Naive thymus-derived CD8-positive, alpha-beta T cell (primary cell): ENCODE results near the gene GPRIN3. TPM values are rescaled to one million over a fixed set of nuclear protein-coding genes. Genes with fewer than 3 reads are reported as not detected.

Experiments
- ATAC-seq, 2 donors: fragments of 150-1000 bp; cut with Tn5 transposase in 1 of 2; sonication (Bioruptor Pico), chemical (Tn5 transposase) in 1 of 2; 1 replicate in 1 of 2; 2 replicates in 1 of 2; pipeline ENCODE4 v1.10.0; 2021; ENCODE audit warnings: mild to moderate bottlenecking in 2 of 2, moderate library complexity in 2 of 2
- POLR2A ChIA-PET: fragments of 350-600 bp; sonication (Branson Sonifier 250); formaldehyde crosslinking; loops from one replicate; lab custom pipeline; 2021; ENCODE audit warnings: antibody characterized with exemption; lab: Charles Lee
- DNase-seq, 10 donors: peaks; one replicate each; pipeline versions ENCODE4 v3.0.0 to v3.0.0-alpha.2; 2020 to 2022
- H3K27ac Mint-ChIP-seq, 10 donors: one replicate each; pipeline ENCODE4 v1.8.0; 2020 to 2022; ENCODE audit warnings: mild to moderate bottlenecking in 10 of 10, mixed read lengths in 10 of 10, moderate library complexity in 4 of 10, inconsistent platforms in 1 of 10
- H3K27me3 Mint-ChIP-seq, 5 donors: one replicate each; pipeline ENCODE4 v1.8.0; 2021 to 2022; ENCODE audit warnings: mixed read lengths in 5 of 5
- H3K36me3 Mint-ChIP-seq, 3 donors: one replicate each; pipeline ENCODE4 v1.8.0; 2020 to 2022; ENCODE audit warnings: mixed read lengths in 3 of 3, mild to moderate bottlenecking in 2 of 3, inconsistent platforms in 1 of 3
- H3K4me1 Mint-ChIP-seq, 4 donors: one replicate each; pipeline ENCODE4 v1.8.0; 2021 to 2022; ENCODE audit warnings: mixed read lengths in 4 of 4
- H3K4me3 Mint-ChIP-seq, 10 donors: one replicate each; pipeline ENCODE4 v1.8.0; 2020 to 2022; ENCODE audit warnings: mild to moderate bottlenecking in 10 of 10, mixed read lengths in 10 of 10, moderate library complexity in 6 of 10, inconsistent platforms in 1 of 10
- H3K9me3 Mint-ChIP-seq, 9 donors: one replicate each; pipeline ENCODE4 v1.8.0; 2020 to 2022; ENCODE audit warnings: mixed read lengths in 9 of 9, mild to moderate bottlenecking in 3 of 9, inconsistent platforms in 1 of 9, moderate library complexity in 1 of 9
- polyA plus RNA-seq, 3 donors: library from polyadenylated mRNA; unstranded; fragments of 300-500 nt; fragmentation: Illumina TruSeq; gene quantifications; one replicate each; pipeline ENCODE4 v1.2.3, GENCODE V29; 2021
- total RNA-seq, 8 experiments: library from RNA in 2 of 8; stranded (reverse) in 2 of 8; gene quantifications; one replicate each; pipeline ENCODE4 v1.2.3 and lab custom pipeline; 2021 to 2026

The GPRIN3 gene
- total and polyA plus RNA-seq, 5 experiments from 2014 or later, result 3.3 to 6.5 (median 3.7) TPM

DNA sequence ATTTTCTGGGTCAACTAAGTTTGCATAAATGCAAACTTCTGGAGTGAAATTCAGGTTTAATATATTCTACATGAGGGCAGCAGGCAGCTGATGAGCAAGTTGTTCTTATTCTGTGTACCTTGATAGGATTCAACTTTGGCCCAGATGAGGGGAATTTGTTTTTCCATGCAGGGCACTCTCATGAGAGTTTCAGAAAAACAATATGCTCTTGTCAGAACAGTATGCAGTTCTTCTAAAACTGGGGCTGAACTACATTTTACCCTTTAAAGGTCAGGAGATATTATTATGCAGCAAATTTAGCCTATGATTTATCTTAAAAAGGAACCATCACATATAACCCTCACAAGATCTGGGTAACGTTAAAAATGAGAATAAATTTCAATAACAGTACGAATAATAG, 19.2 kb downstream of the GPRIN3 start:
- no peak for ATAC-seq
- POLR2A ChIA-PET, result interaction anchor here (0.8 kb wide), 1 partner anchor 1005 kb away, joined by 3 read pairs; no protein-coding TSS in a partner anchor
- Mint-ChIP-seq H3K27ac (peak overlapping the region in 8 of 10 donors; percentile 72 to 86 (median 78)), H3K4me1 (peaks cover 46 to 91% (median 83%) of the 10 kb centered on the region in 4 donors), H3K4me3 (peak overlapping the region in 5 of 10 donors; percentile 2 to 56 (median 44)), H3K9me3 (peaks cover 0 to 4% (median 0%) of the 10 kb centered on the region in 9 donors), H3K36me3 (peaks cover 0 to 5% (median 0%) of the 10 kb centered on the region in 3 donors), H3K27me3 (no peaks in the 10 kb centered on the region)
- no peak for DNase-seq

DNA sequence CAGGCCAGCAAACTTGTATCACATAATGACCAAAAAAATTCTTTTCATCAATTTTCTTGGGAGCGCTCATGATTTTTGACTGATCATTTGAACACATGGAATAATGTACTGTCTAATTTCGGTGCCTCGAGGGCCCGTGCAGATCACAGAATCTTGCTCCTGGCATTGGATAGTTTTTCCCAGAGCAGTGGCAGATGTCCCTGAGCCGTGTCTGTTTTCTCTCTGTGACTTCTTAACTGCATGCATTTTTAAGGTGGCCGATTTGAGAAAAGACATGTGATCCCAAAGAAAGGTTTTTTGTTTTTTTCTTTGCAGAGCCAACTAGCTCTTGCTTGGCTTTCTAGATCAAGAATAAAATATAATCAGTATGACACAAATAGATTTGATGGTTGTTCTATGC, 19.7 kb downstream of the GPRIN3 start:
- ATAC-seq (no peak), DNase-seq (no peak)
- Mint-ChIP-seq H3K9me3 (peaks cover 0 to 4% (median 0%) of the 10 kb centered on the region in 9 donors), H3K27me3 (no peaks in the 10 kb centered on the region), H3K27ac (peak overlapping the region in 7 of 10 donors; percentile 16 to 80 (median 61)), H3K4me1 (peaks cover 46 to 91% (median 84%) of the 10 kb centered on the region in 4 donors), H3K36me3 (peaks cover 0 to 5% (median 0%) of the 10 kb centered on the region in 3 donors), H3K4me3 (peak overlapping the region in 1 of 10 donors; percentile 43)
- POLR2A ChIA-PET, result interaction anchor here (0.8 kb wide), 1 partner anchor 1004 kb away, joined by 3 read pairs; no protein-coding TSS in a partner anchor

DNA sequence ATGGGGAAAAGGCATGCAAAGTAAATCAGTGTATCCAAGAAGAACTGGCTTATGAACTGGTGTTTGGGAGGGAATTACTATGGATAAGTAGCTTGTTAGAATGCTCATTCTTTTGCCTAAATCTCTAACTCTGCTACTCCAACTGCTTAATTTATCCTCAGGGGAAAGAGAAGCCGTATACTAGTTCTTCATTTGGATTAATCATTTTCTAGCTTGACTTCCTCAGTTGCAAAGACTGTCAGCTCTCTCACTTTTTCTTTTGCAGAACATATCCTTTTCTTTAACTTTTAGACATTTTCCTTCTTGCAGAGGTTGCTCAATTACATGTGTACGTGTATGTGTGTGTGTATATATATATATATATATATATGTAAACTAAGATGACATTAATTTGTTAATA, 21.9 kb downstream of the GPRIN3 start:
- POLR2A ChIA-PET, result interaction anchor here (0.8 to 1.1 kb wide), 3 partner anchors 9 to 22 kb away, joined by 3 to 4 read pairs (median 3); partner anchors contain the start of gene GPRIN3
- no peak for ATAC-seq

DNA sequence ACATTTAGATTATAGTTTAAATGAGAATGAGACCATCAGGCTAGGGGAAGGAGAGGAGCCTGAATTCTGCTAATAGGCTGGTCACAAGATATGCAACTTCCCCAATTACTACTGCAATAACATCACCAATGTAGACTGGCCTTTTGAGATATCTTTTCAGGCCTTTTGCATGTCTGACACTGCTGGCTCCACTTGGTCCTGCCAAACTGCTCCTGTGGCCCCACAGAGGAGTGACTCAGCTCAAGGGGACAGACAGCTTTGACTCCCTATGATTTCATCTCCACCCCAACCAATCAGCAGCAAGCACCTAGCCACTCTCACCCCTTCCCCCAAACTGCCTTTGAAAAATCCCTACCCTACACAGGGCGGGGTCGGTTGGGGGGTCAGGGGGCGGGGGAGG, 22.8 kb downstream of the GPRIN3 start:
- Mint-ChIP-seq H3K36me3 (no peaks in the 10 kb centered on the region), H3K9me3 (no peaks in the 10 kb centered on the region), H3K27ac (peak overlapping the region in 9 of 10 donors; percentile 69 to 98 (median 90)), H3K4me1 (peaks cover 38 to 79% (median 67%) of the 10 kb centered on the region in 4 donors), H3K4me3 (peak overlapping the region in 4 of 10 donors; percentile 27 to 58 (median 50)), H3K27me3 (no peaks in the 10 kb centered on the region)
- POLR2A ChIA-PET, result interaction anchor here (1.0 to 2.9 kb wide), 3 partner anchors 10 to 23 kb away, joined by 3 to 19 read pairs (median 4); partner anchors contain the start of gene GPRIN3
- ATAC-seq (no peak), DNase-seq (no peak)

More for the DNA sequence above, 21.9 kb downstream of the GPRIN3 start:
- peak overlapping the region in 9 of 10 donors; percentile 22 to 91 (median 65) for H3K27ac Mint-ChIP-seq
- H3K27me3 Mint-ChIP-seq, result no peaks in the 10 kb centered on the region
- H3K4me1 Mint-ChIP-seq, result peaks cover 40 to 87% (median 76%) of the 10 kb centered on the region in 4 donors
- H3K4me3 Mint-ChIP-seq, result peak overlapping the region; percentile 0 to 74 (median 38)
- H3K36me3 Mint-ChIP-seq, result no peaks in the 10 kb centered on the region
- H3K9me3 Mint-ChIP-seq, result no peaks in the 10 kb centered on the region
- no peak for DNase-seq

DNA sequence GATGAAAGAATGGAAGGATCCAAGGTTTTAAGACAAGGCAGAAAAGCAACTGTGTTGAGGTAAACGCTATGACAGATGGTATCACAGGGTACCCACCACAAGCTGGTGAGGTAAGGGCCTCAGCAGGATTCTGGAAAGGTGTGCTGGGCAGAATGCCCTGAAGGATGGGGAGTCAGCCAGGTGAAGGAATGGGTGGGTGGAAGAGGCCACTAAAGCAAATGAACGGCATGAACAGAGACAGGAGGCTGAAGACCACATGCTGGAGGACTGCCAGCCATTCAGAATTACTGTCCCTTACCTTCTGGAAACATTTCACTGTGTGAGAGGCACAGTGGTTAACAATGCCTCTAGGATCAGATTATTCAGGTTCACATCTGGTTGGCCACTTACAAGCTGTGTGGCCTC, 23.6 kb downstream of the GPRIN3 start:
- Mint-ChIP-seq H3K4me1 (peaks cover 31 to 71% (median 59%) of the 10 kb centered on the region in 4 donors), H3K27me3 (no peaks in the 10 kb centered on the region), H3K27ac (peak overlapping the region; percentile 75 to 98 (median 92)), H3K4me3 (peak overlapping the region; percentile 16 to 84 (median 49)), H3K36me3 (no peaks in the 10 kb centered on the region), H3K9me3 (no peaks in the 10 kb centered on the region)
- POLR2A ChIA-PET, result interaction anchor here (0.8 to 2.9 kb wide), 4 partner anchors 10 to 22 kb away, joined by 3 to 19 read pairs (median 3); no protein-coding TSS in a partner anchor
- no peak for DNase-seq
- peak in 1 of 2 donors; percentile 52 for ATAC-seq

DNA sequence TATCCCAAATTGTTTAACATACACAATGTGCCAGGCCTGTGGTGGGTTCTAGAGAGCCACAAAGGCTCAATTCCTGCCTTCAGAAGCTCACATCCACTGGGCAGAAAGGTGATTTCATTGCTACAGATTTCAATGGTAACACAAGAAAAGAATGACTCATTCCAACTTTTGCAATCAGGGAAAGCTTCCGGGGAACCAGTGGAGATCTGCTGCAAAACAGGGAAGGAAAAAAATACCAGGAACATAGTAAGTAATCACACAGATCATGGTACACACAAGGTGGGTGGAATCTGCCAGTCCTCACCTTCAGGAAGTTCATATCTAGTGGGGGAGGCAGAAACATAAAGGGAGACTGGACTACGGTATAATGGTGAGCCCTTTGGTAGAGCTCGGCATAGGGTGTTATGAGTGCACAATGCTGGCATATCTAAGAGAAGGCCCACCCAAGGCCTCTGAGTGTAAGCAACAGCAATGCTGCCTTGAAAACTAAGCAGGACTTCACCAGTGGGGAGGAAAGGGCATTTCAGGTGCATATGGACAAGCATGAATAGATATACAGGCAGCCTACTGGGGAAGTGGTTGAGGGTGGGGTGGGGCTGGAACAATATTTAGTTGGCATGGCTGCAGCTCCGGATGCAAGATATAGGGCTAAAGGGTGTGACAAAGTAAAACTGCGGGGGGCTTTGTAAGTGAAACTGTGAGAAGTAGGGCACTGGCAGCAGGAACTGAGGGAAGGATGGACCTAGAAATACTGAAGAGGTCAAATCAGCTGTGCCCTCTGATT, 24.2 kb downstream of the GPRIN3 start:
- POLR2A ChIA-PET, result interaction anchor here (0.6 to 2.9 kb wide), 5 partner anchors 11 to 26 kb away, joined by 3 to 19 read pairs (median 3); no protein-coding TSS in a partner anchor
- H3K4me1 Mint-ChIP-seq, result peaks cover 27 to 65% (median 55%) of the 10 kb centered on the region in 4 donors
- no peaks in the 10 kb centered on the region for H3K27me3 Mint-ChIP-seq
- peaks cover 0 to 3% (median 0%) of the 10 kb centered on the region in 3 donors for H3K36me3 Mint-ChIP-seq
- ATAC-seq (peak; percentile 73 to 90), DNase-seq (peak in 6 of 10 donors; percentile 29 to 75 (median 54))
- peak overlapping the region; percentile 75 to 98 (median 92) for H3K27ac Mint-ChIP-seq
- peak overlapping the region; percentile 16 to 84 (median 49) for H3K4me3 Mint-ChIP-seq
- no peaks in the 10 kb centered on the region for H3K9me3 Mint-ChIP-seq

DNA sequence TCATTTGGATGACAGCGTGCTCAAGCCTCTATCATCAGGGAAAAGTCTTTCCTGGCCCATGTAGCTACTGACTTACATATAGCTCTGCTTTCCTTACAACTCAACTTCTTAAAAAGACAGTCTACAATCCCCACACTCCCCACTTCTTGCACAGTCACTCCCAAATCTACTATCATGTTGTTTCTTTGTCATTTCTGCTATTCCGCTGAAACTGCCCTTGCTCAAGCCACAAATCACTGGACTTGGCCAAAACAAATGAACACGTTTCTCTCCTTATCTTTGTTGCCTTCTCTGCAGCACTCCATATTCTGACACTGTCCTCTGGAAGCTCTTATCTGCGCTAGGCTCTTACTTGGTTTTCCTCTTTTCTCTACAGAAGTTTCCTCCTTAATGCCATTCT, 28.2 kb downstream of the GPRIN3 start:
- H3K4me3 Mint-ChIP-seq, result no peak overlapping the region

DNA sequence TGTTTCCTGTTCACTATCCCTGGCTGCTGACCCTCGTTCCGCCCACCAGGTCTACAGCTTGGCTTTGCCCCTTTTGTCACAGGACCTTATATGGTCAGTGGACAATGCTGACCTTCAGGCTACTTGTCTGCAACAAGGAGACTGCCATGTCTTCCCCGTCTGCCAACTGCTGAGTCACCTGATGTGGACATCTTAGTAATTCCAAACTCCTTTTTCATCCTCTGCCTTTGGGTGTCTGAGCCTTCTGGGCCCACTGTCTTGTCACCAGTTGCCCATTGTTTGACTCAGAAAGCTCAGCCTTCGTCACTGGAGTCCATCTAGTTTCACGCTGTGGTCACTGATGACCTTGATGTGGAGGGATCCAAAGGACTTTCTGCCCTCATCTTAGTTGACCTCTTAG, 30.2 kb downstream of the GPRIN3 start:
- H3K4me1 Mint-ChIP-seq, result peaks cover 20 to 41% (median 36%) of the 10 kb centered on the region in 4 donors
- no peak for DNase-seq
- H3K9me3 Mint-ChIP-seq, result no peaks in the 10 kb centered on the region
- no peak overlapping the region for H3K4me3 Mint-ChIP-seq
- H3K27ac Mint-ChIP-seq, result peak overlapping the region in 2 of 10 donors; percentile 0 to 62
- POLR2A ChIA-PET, result no interaction called here
- no peaks in the 10 kb centered on the region for H3K27me3 Mint-ChIP-seq
- ATAC-seq, result no peak
- peaks cover 5 to 14% (median 9%) of the 10 kb centered on the region in 3 donors for H3K36me3 Mint-ChIP-seq

More for the DNA sequence above, 28.2 kb downstream of the GPRIN3 start:
- Mint-ChIP-seq H3K27me3 (no peaks in the 10 kb centered on the region), H3K27ac (no peak overlapping the region), H3K36me3 (peaks cover 5 to 10% (median 6%) of the 10 kb centered on the region in 3 donors), H3K9me3 (no peaks in the 10 kb centered on the region), H3K4me1 (peaks cover 25 to 44% (median 38%) of the 10 kb centered on the region in 4 donors)
- DNase-seq (no peak), ATAC-seq (no peak)
- POLR2A ChIA-PET, result no interaction called here

DNA sequence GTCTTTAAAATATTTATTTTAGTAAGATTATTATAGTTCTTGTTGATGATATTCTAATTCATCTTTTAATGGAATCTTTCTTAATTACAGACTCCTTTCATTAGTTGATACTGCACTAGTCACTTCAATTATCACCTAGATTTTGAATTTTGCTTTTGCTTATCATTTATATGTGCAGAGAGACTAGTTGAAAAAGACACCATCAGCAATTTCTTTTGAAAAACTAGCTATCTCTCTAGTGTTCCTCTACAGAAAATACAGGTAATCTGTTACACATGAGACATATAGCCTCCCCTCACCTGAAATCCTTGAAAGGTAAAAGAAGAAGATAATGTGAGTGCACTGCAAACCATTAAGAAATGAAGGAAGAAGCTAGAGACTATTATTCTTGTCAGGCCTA, 31.3 kb downstream of the GPRIN3 start:
- Mint-ChIP-seq H3K27ac (peak overlapping the region in 2 of 10 donors; percentile 7 to 71), H3K9me3 (no peaks in the 10 kb centered on the region), H3K4me3 (no peak overlapping the region), H3K27me3 (no peaks in the 10 kb centered on the region), H3K4me1 (peaks cover 19 to 43% (median 39%) of the 10 kb centered on the region in 4 donors), H3K36me3 (peaks cover 5 to 14% (median 9%) of the 10 kb centered on the region in 3 donors)
- POLR2A ChIA-PET, result interaction anchor here (0.7 kb wide), 1 partner anchor 19 kb away, joined by 3 read pairs; no protein-coding TSS in a partner anchor
- DNase-seq (no peak), ATAC-seq (no peak)

DNA sequence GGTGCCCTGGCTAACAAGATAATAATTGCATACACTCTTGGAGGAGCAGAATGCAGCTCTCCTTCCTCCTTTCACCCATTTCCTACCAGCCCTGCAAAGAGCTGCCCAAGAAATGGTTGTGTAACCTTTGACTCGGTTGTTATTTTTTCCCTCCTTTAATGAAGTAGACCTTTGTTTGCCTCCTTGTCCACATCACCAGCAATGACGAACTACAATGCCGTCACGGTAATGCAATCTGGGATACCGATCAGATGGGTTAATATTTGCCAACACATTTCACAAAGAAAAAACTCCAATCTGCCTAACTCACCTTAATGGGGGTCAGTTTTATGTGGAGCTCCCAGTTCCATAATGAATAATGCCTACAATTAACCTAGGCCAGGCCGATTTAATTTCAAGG, 32.0 kb downstream of the GPRIN3 start:
- Mint-ChIP-seq H3K27ac (peak overlapping the region in 1 of 10 donors; percentile 29), H3K4me3 (no peak overlapping the region), H3K9me3 (no peaks in the 10 kb centered on the region), H3K4me1 (peaks cover 22 to 47% (median 42%) of the 10 kb centered on the region in 4 donors), H3K36me3 (peaks cover 5 to 14% (median 9%) of the 10 kb centered on the region in 3 donors), H3K27me3 (no peaks in the 10 kb centered on the region)
- POLR2A ChIA-PET, result no interaction called here
- DNase-seq (no peak), ATAC-seq (no peak)

DNA sequence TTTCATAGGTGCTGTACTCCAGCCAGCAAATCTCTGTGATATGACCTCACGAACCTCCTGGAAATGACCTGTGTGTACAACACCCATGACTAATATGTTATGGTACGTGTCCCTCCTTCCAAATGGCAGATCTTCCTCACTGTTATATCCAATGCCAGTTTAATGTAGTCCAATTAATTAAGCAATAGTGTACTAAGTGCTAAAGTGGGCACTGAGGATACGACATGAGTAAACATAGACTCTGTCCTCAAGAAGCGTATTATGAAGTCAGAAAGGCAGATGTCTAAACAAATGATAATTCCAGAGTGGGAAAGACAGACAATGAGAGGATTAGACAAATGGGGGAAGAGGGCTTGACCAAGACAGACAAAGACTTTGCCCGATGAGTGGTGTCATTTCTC, 33.9 kb downstream of the GPRIN3 start:
- Mint-ChIP-seq H3K27me3 (no peaks in the 10 kb centered on the region), H3K36me3 (peaks cover 5 to 13% (median 9%) of the 10 kb centered on the region in 3 donors), H3K27ac (no peak overlapping the region), H3K4me1 (peaks cover 24 to 54% (median 50%) of the 10 kb centered on the region in 4 donors), H3K4me3 (no peak overlapping the region), H3K9me3 (no peaks in the 10 kb centered on the region)
- ATAC-seq, result no peak
- POLR2A ChIA-PET, result no interaction called here
- no peak for DNase-seq

DNA sequence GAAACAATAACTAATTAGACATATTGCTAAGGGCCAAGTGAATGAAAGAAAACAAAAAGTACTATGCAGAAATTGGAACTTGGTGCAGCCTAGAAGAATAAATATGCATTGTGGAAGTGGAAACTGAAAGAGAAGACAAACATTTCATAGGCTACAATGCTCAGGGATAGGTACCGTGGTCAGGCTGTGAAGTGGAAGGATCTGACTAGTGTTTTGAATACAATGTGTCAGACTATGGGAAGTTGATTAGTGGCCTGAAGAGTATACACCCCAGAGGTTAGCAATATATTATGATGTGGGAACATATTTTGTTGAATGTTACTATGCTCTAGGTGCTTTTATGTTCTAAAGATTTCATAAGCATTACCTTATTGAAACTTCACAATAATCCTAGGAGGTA, 36.8 kb downstream of the GPRIN3 start:
- Mint-ChIP-seq H3K4me3 (no peak overlapping the region), H3K4me1 (peaks cover 20 to 59% (median 53%) of the 10 kb centered on the region in 4 donors), H3K36me3 (peaks cover 0 to 6% (median 3%) of the 10 kb centered on the region in 3 donors), H3K9me3 (no peaks in the 10 kb centered on the region), H3K27ac (peak overlapping the region in 4 of 10 donors; percentile 9 to 42 (median 26)), H3K27me3 (no peaks in the 10 kb centered on the region)
- no peak for DNase-seq
- POLR2A ChIA-PET, result no interaction called here
- no peak for ATAC-seq
